K562 (cell line): ENCODE measurements around the gene C19orf47. TPM values are rescaled to one million over a fixed set of nuclear protein-coding genes. Genes with fewer than 3 reads are reported as not detected.

Experiments used
- CHD4 ChIP-seq: fragments of 200-600 bp; sonication (generic); IDR thresholded peaks from 3 replicates; pipeline ENCODE4 v1.6.1; 2012; ENCODE audit warnings: low read depth, mild to moderate bottlenecking, mixed read lengths, low read length, inconsistent platforms; ENCODE audit not compliant: insufficient read depth, insufficient replicate concordance, poor library complexity, severe bottlenecking
- FOXM1 ChIP-seq, 2 experiments: fragments of 450-650 bp in 1 of 2; sonication (generic) in 1 of 2; formaldehyde crosslinking in 1 of 2; IDR thresholded peaks; 2 replicates each; pipeline versions ENCODE4 v1.6.1 to v1.9.0; 2017 to 2022; ENCODE audit warnings: low read depth in 2 of 2, mild to moderate bottlenecking in 2 of 2, missing genetic modification reagents in 1 of 2, moderate library complexity in 1 of 2
- JUN ChIP-seq, 2 experiments: sonication (generic) in 1 of 2; formaldehyde crosslinking in 1 of 2; IDR thresholded peaks; 2 replicates each; pipeline versions ENCODE4 v1.6.1 to v1.8.0; 2012 to 2022; ENCODE audit warnings: borderline replicate concordance in 2 of 2, mild to moderate bottlenecking in 2 of 2, improper control_type of control experiment in 1 of 2, low read depth in 1 of 2, low read length in 1 of 2, missing genetic modification reagents in 1 of 2
- MAFF ChIP-seq: IDR thresholded peaks from 2 replicates; pipeline ENCODE4 v1.6.1; 2012; ENCODE audit warnings: low read length, improper control_type of control experiment
- NCOA6 ChIP-seq: fragments of 450-650 bp; IDR thresholded peaks from 2 replicates; pipeline ENCODE4 v1.6.1; 2017; ENCODE audit warnings: mild to moderate bottlenecking
- NFE2 ChIP-seq: IDR thresholded peaks from 2 replicates; pipeline ENCODE4 v1.6.1; 2014; ENCODE audit warnings: antibody characterized with exemption, low read depth
- POLR2B ChIP-seq: fragments of 450-650 bp; IDR thresholded peaks from 2 replicates; pipeline ENCODE4 v1.6.1; 2018; ENCODE audit warnings: low read depth; ENCODE audit not compliant: partially characterized antibody
- RB1 ChIP-seq: fragments of 450-650 bp; IDR thresholded peaks from 2 replicates; pipeline ENCODE4 v1.6.1; 2017; ENCODE audit warnings: low read depth, mild to moderate bottlenecking
- SMARCA4 ChIP-seq: fragments of 450-650 bp; IDR thresholded peaks from 2 replicates; pipeline ENCODE4 v1.6.1; 2016
- SP1 ChIP-seq: sonication (generic); formaldehyde crosslinking; IDR thresholded peaks from 2 replicates; pipeline ENCODE4 v1.8.1; 2022; ENCODE audit warnings: mild to moderate bottlenecking, missing genetic modification reagents
- TEAD2 ChIP-seq: fragments of 450-650 bp; IDR thresholded peaks from 2 replicates; pipeline ENCODE4 v1.6.1; 2016; ENCODE audit warnings: missing genetic modification characterization, control low read depth, missing compliant biosample characterization
- USF2 ChIP-seq: sonication (generic); formaldehyde crosslinking; IDR thresholded peaks from 2 replicates; pipeline ENCODE4 v1.5.0; 2020; ENCODE audit warnings: missing genetic modification reagents
- ZBTB11 ChIP-seq, 3 experiments: fragments of 200-800 bp in 1 of 3; fragments of 250-450 bp in 1 of 3; fragments of 450-650 bp in 1 of 3; sonication (Bioruptor Pico) in 1 of 3; sonication (Bioruptor generic) in 1 of 3; formaldehyde crosslinking in 1 of 3; IDR thresholded peaks; 2 replicates each; pipeline versions ENCODE4 v1.6.1 to v1.8.0; 2016 to 2022; ENCODE audit warnings: mild to moderate bottlenecking in 2 of 3, missing genetic modification characterization in 2 of 3, missing compliant biosample characterization in 1 of 3, moderate library complexity in 1 of 3
- ZNF140 ChIP-seq: fragments of 250-450 bp; sonication (Bioruptor Pico); IDR thresholded peaks from 2 replicates; pipeline ENCODE4 v1.8.0; 2021; ENCODE audit warnings: moderate library complexity, mild to moderate bottlenecking, inconsistent platforms
- ZNF584 ChIP-seq: fragments of 200-800 bp; sonication (Bioruptor generic); IDR thresholded peaks from 2 replicates; pipeline ENCODE4 v1.6.1; 2016; ENCODE audit warnings: low read depth, mild to moderate bottlenecking, missing genetic modification characterization, missing compliant biosample characterization
- ZNF586 ChIP-seq: fragments of 450-650 bp; formaldehyde crosslinking; conservative IDR thresholded peaks from 2 replicates; pipeline ENCODE4 v1.4.0; 2020; ENCODE audit warnings: mild to moderate bottlenecking, moderate library complexity
- ZNF766 ChIP-seq: fragments of 200-800 bp; sonication (Bioruptor generic); conservative IDR thresholded peaks from 2 replicates; pipeline ENCODE4 v1.6.1; 2016; ENCODE audit warnings: missing genetic modification characterization, missing compliant biosample characterization
- ZSCAN29 ChIP-seq: fragments of 450-650 bp; IDR thresholded peaks from 2 replicates; pipeline ENCODE4 v1.6.1; 2017
- polyA plus RNA-seq, 8 experiments: library from polyadenylated mRNA; depleted of rRNA in 4 of 8; stranded (reverse) in 5 of 8; unstranded in 3 of 8; fragments of >200 nt; fragmentation: Nextera tagmentation in 2 of 8; fragmentation: Illumina TruSeq in 1 of 8; extraction: Ambion mirVana in 2 of 8; extraction: Trizol in 1 of 8; gene quantifications; 2 replicates each; pipeline versions ENCODE4 v1.2.1 to v1.2.3, GENCODE V29; 2011 to 2014; ENCODE audit warnings: inconsistent platforms in 1 of 8, missing spikeins in 1 of 8
- total RNA-seq, 7 experiments: library from RNA; depleted of rRNA in 6 of 7; stranded (reverse); fragments of >200 nt in 6 of 7; fragmentation: Illumina TruSeq in 2 of 7; extraction: Trizol in 2 of 7; gene quantifications; 2 replicates each; pipeline versions ENCODE4 v1.2.1 to v1.2.3, GENCODE V29; 2011 to 2021; ENCODE audit warnings: low replicate concordance in 1 of 7
- TF ChIP-seq, protein P1 (sequence below), 3 experiments: fragments of 200-800 bp in 1 of 3; sonication (Bioruptor generic) in 1 of 3; sonication (generic) in 1 of 3; formaldehyde crosslinking in 1 of 3; IDR thresholded peaks; 2 replicates each; pipeline versions ENCODE4 v1.6.1 to v1.8.0; 2016 to 2022; ENCODE audit warnings: mild to moderate bottlenecking in 2 of 3, missing compliant biosample characterization in 2 of 3, missing genetic modification characterization in 2 of 3, missing genetic modification reagents in 1 of 3

The C19orf47 gene
- total and polyA plus RNA-seq, 9 of the 15 experiments (the other 6 are each of a cell fraction or from before 2014, with no cell fraction given): 0.08 to 26.1 (median 14.7) TPM

DNA sequence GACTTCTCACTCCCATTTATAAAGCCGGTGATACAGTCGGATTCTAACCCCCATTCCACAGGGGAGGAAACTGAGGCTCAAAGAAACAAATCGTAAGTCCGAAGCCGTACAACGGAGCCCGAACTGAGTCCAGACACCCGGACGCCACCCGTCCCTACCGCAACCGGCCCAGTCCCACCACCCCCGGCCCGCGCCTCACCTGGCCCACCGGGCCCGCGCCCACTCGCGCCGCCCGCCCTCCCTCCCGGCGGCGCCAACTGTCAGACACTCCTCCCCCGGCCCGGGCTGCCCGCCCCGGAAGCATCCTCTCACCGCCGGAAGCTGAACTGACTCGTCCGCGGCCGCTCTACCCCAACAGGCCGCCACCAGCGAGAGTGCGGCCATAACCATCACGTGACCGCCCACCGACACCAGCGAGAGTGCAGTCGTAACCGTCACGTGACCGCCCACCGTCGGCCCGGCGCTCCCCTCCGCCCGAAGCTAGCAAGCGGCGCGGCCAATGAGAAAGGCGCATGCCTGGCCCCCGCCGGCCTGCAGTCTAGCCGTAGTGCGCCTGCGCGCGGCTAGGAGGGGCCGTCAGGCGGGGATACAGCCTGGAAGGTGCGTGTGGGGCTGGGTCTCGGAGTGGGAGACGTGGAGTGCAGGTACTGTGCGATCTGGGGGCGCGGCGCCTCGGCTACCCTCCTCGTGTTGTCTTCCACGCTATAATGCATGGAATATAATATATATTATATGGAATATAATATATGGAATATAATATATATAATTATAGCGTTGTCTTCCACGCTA is at the start of gene C19orf47, which contains the start of gene PLD3 (continued):
- TF ChIP-seq ZSCAN29: no peak
- peak in 1 of 3 experiments; percentile 66; a peak in 2 of 6 replicates for TF ChIP-seq ZBTB11 (CRISPR knock-in tag; IDR thresholded peaks at IDR 0.05)
- TF ChIP-seq NCOA6: no peak
- TF ChIP-seq, protein P1, sequence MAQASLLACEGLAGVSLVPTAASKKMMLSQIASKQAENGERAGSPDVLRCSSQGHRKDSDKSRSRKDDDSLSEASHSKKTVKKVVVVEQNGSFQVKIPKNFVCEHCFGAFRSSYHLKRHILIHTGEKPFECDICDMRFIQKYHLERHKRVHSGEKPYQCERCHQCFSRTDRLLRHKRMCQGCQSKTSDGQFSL (CRISPR knock-in tag; IDR thresholded peaks at IDR 0.05): no peak
- TF ChIP-seq, protein P1 (tag; IDR thresholded peaks at IDR 0.05): no peak
- TF ChIP-seq RB1: peak; percentile 81; the same call in 1 of the 2 replicates
- TF ChIP-seq SP1 (CRISPR knock-in tag): peak; percentile 78
- TF ChIP-seq USF2 (CRISPR knock-in tag): peak; percentile 100
- no peak for TF ChIP-seq TEAD2 (tag)
- TF ChIP-seq MAFF: no peak
- TF ChIP-seq JUN (IDR thresholded peaks at IDR 0.05; ENCODE audit: borderline replicate concordance, low read depth, low read length): peak; percentile 87; the same call in 1 of the 2 replicates
- no peak for TF ChIP-seq JUN (CRISPR knock-in tag; IDR thresholded peaks at IDR 0.05; ENCODE audit: borderline replicate concordance)
- TF ChIP-seq CHD4: peak; percentile 83
- TF ChIP-seq FOXM1 (IDR thresholded peaks at IDR 0.05; ENCODE audit: low read depth): no peak
- no peak for TF ChIP-seq FOXM1 (CRISPR knock-in tag; IDR thresholded peaks at IDR 0.05; ENCODE audit: low read depth)
- TF ChIP-seq ZNF586: no peak
- TF ChIP-seq ZNF584 (CRISPR knock-in tag): no peak; the same call in 1 of the 2 replicates
- TF ChIP-seq POLR2B: peak; percentile 72
- TF ChIP-seq SMARCA4: no peak
- TF ChIP-seq ZNF140: no peak
- peak; percentile 21; the same call in 1 of the 2 replicates for TF ChIP-seq NFE2
- no peak for TF ChIP-seq ZNF766 (CRISPR knock-in tag)
